Measurements from ENCODE around the gene CTBP1.

Gene CTBP1

DNA sequence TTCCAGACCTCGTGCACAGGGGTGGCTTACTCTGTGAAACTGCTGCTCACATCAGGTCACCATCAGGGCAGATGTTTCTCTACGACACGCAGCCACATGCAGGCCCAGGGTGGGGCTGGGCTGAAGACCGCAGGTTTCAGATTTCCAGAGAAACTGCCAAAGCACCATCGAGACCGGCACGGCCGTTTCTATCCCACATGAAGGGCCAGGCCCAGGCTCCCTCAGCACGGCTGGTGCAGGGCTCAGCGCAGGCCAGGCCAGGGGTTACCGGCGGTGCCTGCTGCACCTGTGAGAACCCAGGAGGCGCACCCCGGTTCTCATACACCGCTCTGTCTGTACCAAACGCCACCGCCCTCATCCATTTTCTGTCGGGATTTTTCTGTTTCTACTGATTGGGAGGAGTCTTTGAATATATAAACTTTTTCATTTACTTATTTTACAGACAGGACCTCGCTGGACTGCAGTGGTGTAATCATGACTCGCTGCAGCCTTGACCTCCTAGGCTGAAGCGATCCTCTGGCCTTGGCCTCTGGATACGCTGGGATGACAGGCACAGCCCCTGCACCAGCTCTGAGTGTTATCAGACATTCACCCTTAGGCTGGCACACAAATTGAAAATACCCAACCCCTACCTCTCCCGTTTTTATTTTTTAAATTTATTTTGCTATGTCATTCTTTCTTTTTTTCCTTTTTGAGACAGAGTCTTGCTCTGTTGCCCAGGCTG is 17.1 kb downstream of the CTBP1 start:
- DNase-seq (ENCODE audit: low read depth), result no peak
- TF ChIP-seq, protein P1, sequence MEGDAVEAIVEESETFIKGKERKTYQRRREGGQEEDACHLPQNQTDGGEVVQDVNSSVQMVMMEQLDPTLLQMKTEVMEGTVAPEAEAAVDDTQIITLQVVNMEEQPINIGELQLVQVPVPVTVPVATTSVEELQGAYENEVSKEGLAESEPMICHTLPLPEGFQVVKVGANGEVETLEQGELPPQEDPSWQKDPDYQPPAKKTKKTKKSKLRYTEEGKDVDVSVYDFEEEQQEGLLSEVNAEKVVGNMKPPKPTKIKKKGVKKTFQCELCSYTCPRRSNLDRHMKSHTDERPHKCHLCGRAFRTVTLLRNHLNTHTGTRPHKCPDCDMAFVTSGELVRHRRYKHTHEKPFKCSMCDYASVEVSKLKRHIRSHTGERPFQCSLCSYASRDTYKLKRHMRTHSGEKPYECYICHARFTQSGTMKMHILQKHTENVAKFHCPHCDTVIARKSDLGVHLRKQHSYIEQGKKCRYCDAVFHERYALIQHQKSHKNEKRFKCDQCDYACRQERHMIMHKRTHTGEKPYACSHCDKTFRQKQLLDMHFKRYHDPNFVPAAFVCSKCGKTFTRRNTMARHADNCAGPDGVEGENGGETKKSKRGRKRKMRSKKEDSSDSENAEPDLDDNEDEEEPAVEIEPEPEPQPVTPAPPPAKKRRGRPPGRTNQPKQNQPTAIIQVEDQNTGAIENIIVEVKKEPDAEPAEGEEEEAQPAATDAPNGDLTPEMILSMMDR (IDR thresholded peaks at IDR 0.05; ENCODE audit: low read depth, low read length, missing control alignments), result no peak
- no peak overlapping the region for H3K4me3 ChIP-seq (ENCODE audit: low read depth, low read length)

DNA sequence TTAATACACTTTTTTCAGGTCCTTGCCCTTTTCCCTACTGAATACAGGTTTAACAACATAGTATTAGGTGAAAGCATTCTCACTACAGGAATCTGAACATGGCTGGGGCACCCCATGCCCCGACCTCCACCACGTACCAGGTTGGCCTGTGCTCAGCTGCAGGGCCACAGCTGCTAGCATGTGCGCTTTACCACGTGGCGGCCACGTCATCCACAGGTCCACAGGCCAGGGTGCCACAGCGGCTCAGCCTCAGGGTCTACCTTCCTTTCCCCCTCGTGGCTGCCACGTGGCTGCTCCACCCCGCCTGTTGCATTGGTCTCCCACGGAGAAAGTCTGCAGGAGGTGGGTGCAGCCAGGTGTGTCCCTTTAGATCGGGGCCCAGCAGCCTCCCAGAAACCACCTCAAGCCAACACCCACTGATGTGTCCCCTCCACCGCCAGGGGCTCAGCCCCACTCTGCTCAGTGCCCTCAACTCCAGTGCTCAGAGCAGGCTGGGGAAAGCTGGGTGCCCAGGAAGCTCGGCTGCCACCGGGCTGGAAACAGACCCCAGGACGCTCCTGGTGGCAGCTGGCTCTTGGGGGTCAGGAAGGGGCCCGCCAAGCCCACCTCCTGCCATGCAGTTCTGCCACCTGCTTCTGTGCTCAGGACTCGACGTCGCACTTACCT is 17.8 kb downstream of the CTBP1 start:
- TF ChIP-seq, protein P1 (IDR thresholded peaks at IDR 0.05; ENCODE audit: low read depth, low read length, missing control alignments), result no peak
- H3K4me3 ChIP-seq (ENCODE audit: low read depth, low read length), result no peak overlapping the region
- DNase-seq (ENCODE audit: low read depth), result no peak

- H3K4me3 ChIP-seq (ENCODE audit: low read depth, low read length), result no peak overlapping the region
- no peak for DNase-seq (ENCODE audit: low read depth)
- TF ChIP-seq, protein P1 (IDR thresholded peaks at IDR 0.05; ENCODE audit: low read depth, low read length, missing control alignments), result no peak
Measured at GRCh38 chr4:1230316-1230715, 18.6 kb downstream of the CTBP1 start.

- no peak for DNase-seq (ENCODE audit: low read depth)
- no peak overlapping the region for H3K4me3 ChIP-seq (ENCODE audit: low read depth, low read length)
- TF ChIP-seq, protein P1 (IDR thresholded peaks at IDR 0.05; ENCODE audit: low read depth, low read length, missing control alignments), result no peak
Measured at GRCh38 chr4:1229117-1229849, 19.6 kb downstream of the CTBP1 start.

- TF ChIP-seq, protein P1 (IDR thresholded peaks at IDR 0.05; ENCODE audit: low read depth, low read length, missing control alignments), result no peak
Measured at GRCh38 chr4:1227816-1228215, 21.1 kb downstream of the CTBP1 start.

DNA sequence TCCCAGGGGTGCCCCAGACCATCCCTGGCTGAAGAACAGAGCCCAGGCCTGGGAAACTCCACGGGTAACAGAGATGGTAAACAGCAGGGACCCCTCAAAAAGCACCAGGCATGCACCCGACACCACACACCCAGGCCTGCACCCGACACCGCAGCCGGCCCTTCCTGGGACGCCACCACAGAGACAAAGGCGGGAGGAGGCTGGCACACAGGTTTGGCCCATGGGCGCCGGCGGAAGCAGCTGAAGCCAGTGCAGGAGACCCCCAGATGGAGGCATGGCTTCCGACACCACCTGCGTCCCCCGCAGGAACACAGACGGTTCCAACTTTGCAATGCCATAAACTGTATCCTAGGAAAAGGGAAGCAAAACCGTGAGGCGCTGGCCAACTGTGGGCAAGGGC is 22.3 kb downstream of the CTBP1 start:
- H3K4me3 ChIP-seq (ENCODE audit: low read depth, low read length), result no peak overlapping the region
- DNase-seq (ENCODE audit: low read depth), result no peak
- TF ChIP-seq, protein P1 (IDR thresholded peaks at IDR 0.05; ENCODE audit: low read depth, low read length, missing control alignments), result no peak

More at GRCh38 chr4:1227816-1228215, 21.1 kb downstream of the CTBP1 start:
- no peak for DNase-seq (ENCODE audit: low read depth)
- H3K4me3 ChIP-seq (ENCODE audit: low read depth, low read length), result no peak overlapping the region
